ENCODE data around the gene FASTKD3.

The FASTKD3 gene

DNA sequence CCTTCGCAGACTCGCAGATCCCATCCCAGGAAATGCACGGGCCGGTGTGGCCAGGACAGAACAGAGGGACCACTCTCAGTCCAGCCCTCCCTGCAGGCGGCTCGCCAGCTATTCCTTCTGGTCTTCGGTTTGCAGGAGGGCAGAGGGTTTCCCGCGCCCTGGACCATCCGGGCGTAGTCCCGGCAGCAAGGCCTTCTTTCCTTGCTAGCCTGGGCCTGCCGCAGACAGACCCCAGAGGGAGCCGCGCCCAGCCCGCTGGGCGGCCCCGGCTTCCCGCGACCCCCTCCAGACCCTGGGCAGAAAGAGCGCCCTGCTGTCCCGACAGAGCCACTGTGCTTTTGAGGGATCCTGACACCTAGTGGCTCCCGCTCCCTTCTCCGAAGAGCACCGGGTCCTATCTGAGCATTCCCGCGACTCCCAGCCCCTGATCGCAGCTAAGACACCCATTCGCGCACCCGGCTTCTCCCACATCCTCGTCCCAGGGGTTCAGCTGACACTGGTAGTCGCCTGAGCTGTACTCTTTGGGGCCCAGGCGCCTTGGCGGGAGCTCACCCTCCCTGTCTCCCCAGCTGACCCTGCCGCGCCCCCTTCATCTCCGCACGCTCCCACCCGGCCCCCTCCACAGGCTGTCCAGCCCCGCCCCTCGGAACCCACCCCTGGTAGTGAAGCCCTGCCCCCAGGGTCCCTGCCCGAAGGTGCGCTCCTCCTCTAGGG lies 19.0 kb downstream of the FASTKD3 start:
- DNase-seq (ENCODE audit: low spot score), result peak; percentile 10

DNA sequence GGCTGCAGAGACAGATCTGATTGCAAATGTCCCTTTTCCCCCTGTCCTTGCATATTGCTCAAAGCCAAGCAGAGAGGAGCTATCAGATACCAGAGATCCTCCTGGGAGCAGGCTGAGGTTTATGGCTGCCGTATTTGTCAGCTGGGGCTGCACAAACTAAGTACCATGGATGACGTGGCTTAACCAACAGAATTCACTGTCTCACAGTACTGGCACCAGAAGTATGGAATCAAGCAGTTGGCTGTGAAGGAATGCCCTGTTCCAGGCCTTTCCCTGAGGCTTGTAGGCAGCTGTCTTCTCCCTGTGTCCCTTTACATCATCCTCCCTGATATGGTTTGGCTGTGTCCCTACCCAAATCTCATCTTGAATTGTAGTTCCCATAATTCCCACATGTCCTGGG lies 20.5 kb downstream of the FASTKD3 start:
- DNase-seq (ENCODE audit: low spot score), result no peak

DNA sequence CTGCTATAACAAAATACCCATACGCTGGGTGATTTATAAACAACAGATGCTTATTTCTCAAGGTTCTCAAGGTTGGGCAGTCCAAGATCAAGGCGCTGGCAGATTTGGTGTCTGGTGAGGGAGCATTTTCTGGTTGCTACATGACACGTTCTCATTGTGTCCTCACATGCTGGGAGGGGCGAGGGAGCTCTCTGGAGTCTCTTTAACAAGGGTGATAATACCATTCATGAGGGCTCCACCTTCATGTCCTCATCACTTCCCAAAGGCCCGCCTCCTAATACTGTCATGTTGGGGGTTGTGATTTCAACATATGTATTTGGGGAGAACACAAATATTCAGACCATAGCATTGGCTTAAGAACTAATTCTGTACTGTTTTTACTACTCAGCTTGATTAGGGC lies 22.5 kb downstream of the FASTKD3 start:
- no peak for DNase-seq (ENCODE audit: low spot score)

- DNase-seq (ENCODE audit: low spot score), result no peak
Observed at GRCh38 chr5:7845557-7845956, 23.3 kb downstream of the FASTKD3 start.

GRCh38 chr5:7844901-7845300 lies 23.9 kb downstream of the FASTKD3 start:
- no peak for DNase-seq (ENCODE audit: low spot score)

GRCh38 chr5:7842531-7842930 lies 26.3 kb downstream of the FASTKD3 start:
- no peak for DNase-seq (ENCODE audit: low spot score)

DNA sequence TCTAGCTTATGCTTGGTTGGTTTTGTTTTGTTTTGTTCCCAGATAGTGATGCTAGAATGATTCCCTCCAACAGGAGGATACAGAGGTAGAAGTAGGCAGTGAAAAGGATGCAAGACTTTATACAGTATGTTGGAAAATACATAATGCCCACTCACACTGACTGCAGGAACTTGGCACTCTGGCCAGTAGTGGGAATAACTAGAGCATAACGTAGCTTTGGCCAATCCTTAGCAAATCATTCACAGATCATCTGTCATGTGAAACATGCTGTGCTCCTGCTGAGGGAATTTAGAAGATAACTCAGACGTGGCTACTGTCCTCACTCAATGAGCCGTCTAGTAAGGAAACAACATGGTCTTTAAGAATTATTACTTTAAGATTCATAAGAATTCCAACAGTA lies 31.4 kb downstream of the FASTKD3 start:
- no peak for DNase-seq (ENCODE audit: low spot score)

DNA sequence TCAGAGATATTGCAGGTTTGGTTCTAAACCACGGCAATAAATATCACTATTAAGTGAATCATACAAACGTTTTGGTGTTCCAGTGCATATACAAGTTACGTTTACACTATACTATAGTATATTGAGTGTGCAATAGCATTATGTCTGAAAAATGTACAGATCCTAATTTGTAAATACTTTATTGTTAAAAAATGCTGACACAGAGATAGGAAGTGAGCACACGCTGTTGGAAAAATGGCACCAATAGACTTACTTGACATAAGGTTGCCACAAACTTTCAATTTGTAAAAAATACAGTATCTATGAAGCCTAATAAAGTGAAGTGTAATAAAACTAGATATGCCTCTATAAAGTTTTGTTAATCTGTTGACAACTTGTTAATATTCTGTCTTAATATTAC lies 33.8 kb downstream of the FASTKD3 start:
- DNase-seq (ENCODE audit: low spot score), result no peak

DNA sequence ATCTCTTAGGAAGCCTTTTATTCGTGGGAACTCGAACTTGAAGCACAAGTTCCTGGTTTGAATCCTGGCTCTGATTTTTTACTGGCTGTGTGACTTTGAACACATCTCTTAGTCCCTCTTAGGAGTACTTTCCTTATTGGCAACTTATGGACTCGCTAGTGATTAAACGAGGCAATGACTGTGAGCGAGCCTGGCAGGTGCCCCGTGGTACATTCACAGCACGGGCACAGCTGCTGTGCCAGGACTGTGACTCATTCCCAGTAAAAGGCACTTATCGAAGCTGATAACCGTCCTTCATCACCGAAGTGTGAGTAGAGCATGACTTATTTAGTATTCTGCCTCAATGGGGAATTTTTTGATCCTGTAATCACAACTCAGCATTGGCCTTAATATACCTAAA lies 40.6 kb downstream of the FASTKD3 start:
- no peak for DNase-seq (ENCODE audit: low spot score)

- no peak for DNase-seq (ENCODE audit: low spot score)
Observed at GRCh38 chr5:7827610-7828009, 41.2 kb downstream of the FASTKD3 start.

- no peak for DNase-seq (ENCODE audit: low spot score)
Observed at GRCh38 chr5:7825630-7826029, 43.2 kb downstream of the FASTKD3 start.

DNA sequence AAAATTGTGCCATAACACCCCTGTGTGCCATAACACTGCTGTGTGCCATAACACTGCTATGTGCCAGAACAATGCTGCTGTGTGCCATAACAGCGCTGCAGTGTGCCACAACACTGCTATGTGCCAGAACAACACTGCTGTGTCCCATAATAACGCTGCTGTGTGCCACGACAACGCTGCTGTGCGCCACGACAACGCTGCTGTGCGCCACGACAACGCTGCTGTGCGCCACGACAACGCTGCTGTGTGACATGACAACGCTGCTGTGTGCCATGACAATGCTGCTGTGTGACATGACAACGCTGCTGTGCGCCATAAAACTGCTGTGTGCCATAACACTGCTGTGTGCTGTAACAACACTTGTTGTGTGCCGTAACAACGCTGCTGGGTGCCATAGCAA lies 43.8 kb downstream of the FASTKD3 start:
- DNase-seq (ENCODE audit: low spot score), result no peak

DNA sequence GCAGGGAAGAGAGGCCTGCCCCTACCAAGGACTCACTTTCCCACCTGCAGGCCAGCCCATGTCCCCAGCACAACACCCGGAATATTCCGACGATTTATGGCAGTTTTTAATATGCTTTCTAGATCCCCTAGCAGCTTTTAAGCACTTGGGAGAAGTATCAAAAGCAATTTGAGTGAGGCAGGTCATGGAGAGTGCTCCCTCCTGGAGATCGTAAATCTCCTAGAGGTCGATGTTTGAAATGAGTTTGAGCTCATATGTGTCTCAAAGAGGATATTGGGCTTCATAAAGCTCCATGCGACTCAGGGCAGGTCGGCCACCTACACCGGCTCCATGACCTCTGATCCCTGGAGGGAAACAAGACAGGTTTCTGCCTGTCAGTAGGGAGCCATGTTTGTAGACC lies 45.2 kb downstream of the FASTKD3 start:
- DNase-seq (ENCODE audit: low spot score), result no peak

DNA sequence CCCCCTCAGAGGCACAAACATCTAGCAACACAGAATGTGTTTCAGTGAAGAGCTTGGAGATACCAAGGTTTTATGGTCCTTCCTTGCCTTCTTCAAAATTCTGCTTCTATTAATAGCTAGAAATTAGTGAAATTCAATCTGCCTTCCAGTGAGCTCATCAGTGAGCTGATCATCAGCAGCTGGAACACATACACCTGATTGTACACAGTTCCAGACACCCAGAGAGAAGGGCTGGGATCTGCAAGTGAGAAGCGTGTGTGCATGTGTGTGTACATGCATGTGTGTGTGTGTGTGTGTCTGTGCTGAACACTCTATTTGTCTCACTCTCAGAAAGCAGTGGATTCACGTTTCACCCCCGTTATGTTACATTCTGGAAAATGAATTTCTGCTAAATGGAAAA lies 46.4 kb downstream of the FASTKD3 start:
- no peak for DNase-seq (ENCODE audit: low spot score)

DNA sequence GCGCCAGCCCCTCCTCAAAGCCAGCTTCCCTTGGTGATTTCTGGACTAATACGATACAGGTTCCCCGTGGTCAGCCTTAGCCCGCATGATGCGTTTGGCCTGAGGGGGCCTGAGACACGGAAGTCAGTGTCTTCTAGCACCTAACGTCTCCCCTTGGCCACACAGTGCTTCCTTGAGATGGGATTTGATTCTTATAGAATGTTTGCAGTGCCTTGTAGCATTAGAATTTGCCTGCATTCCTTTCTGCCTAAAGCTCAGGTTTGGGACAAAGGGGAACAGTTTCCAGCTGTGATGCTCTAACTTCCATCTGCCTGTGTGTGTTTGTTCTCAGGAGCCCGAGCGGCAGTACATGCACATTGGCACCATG lies 52.3 kb downstream of the FASTKD3 start:
- no peak for DNase-seq (ENCODE audit: low spot score)

DNA sequence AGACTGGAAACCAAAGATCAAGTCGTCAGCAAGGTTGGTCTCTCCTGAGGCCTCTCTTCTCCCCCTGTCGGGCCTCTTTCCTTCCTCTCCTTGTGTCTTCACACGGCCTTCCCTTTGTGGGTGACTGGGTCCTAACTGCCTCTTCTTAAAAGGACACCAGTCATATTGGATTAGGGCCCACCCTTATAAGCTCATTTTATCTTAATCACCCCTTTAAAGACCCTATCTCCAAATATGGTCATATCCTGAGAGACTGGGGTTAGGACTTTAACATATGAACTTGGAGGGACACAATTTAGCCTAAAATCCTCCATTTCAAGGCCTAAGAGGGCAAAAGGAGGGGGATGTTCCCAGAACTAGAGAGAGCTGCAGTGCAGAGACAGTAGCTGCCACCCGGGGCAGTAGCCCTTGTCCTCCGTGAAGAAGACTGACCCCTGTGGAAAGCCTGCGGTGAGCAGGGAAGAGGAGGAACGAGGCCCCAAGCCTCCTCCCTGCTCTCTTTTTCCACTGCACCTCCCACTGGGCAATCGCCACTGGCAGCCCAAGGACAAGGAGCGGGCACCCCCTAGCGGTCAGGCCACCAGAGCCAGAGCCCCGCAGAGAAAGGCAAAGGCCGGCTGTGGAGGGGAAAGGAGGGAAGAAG lies 52.8 kb downstream of the FASTKD3 start:
- peak; percentile 65 for DNase-seq (ENCODE audit: low spot score)

DNA sequence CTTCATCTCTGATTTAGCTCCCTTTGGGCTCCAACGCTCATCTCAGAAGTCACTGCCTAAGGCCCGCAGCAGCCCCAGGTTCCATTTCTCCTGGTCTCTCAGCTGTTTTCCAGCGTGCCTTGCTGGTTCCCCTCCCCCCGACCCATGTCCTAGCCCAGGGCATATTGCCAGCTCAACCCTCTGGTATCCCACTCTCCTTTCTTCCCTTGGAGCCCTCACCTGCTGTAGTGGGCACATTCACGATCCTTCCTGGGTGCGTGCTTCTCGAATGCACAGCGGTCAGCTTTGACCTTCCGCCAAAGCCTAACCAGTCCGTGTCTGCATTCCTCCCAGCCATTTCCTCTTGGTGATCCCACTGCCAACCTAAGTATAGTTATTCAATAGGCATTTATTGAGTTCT lies 54.0 kb downstream of the FASTKD3 start:
- no peak for DNase-seq (ENCODE audit: low spot score)

GRCh38 chr5:7813576-7813975 lies 55.3 kb downstream of the FASTKD3 start:
- DNase-seq (ENCODE audit: low spot score), result no peak

DNA sequence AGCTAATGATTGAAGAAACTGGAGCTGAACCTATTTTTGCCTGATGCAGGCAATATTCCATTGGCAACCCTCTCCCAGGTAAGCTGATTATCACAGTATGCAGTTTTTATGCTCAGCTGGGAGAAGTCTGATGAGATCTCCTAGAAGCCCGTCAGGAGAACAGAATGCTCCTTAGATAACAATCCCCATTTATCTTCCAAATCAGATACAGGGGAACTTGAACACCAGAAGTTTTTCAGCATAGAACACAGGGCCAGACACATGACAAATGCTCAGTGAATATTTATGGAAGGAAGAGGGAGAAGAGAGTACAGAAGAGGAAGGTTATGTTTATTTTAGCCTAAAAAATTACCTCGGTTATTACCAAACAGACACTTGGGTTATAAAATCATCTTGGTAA lies 55.8 kb downstream of the FASTKD3 start:
- no peak for DNase-seq (ENCODE audit: low spot score)

DNA sequence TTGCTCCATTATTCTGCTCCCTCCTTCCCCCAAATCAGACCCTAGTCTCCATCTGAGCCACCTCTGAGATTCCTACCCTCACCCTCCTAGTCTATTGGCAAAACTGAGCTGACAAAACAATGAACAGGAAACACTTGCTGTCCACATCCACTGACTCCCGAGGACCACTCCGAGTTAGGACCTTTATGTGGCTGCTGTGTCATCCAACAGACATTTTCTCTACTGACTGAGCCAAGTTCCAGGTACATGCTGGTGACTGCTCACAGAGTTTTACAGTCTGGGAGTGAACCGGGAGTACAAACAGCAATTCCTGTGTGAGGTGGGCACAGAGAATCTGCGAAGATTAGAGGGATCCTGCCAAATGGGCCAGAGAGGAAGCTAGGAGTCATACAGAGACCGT lies 57.1 kb downstream of the FASTKD3 start:
- no peak for DNase-seq (ENCODE audit: low spot score)
